Motor neuron (in vitro differentiated cells): ENCODE data around the gene XRRA1. TPM values are rescaled to one million over a fixed set of nuclear protein-coding genes. Genes with fewer than 3 reads are reported as not detected.

Source experiments
- ATAC-seq, 8 experiments: fragments of 200-7000 bp; cut with Tn5 transposase; replicated peaks in 6 of 8; 2 replicates each; pipeline ENCODE4 v1.8.0; 2021; ENCODE audit warnings: mild to moderate bottlenecking in 8 of 8, moderate library complexity in 8 of 8
- H3K27ac ChIP-seq, 2 donors: fragments of 250-450 bp; sonication (Bioruptor Pico); 2 replicates each; pipeline ENCODE4 v1.9.0; 2021; ENCODE audit warnings: antibody characterized with exemption in 2 of 2, mild to moderate bottlenecking in 2 of 2, moderate library complexity in 1 of 2
- H3K4me1 ChIP-seq, 2 donors: fragments of 250-450 bp; sonication (Bioruptor Pico); replicated peaks in 1 of 2; 2 replicates each; pipeline ENCODE4 v1.6.1; 2021; ENCODE audit warnings: antibody characterized with exemption in 2 of 2, mild to moderate bottlenecking in 2 of 2, moderate library complexity in 1 of 2
- H3K4me3 ChIP-seq, 5 donors: fragments of 250-450 bp; sonication (Bioruptor Pico); 2 replicates each; pipeline ENCODE4 v1.9.0; 2021; ENCODE audit warnings: antibody characterized with exemption in 5 of 5, mild to moderate bottlenecking in 5 of 5, moderate library complexity in 4 of 5
- WGBS, 10 experiments: fragments of 450-650 bp; shearing (Covaris generic); methylation state at CpG; one replicate each; pipeline ENCODE4 v1.0.0; 2022; 5-methylcytosine and 5-hydroxymethylcytosine counted together
- in situ Hi-C, 9 experiments: fragments of 400-800 bp; cut with MboI; loops; one replicate each; pipeline ENCODE4 v1.15.0; 2021; ENCODE audit warnings: low sequenced_read_pairs in 9 of 9, low pct_unique_long_range_greater_than_20kb in 2 of 9; ENCODE audit not compliant: unreplicated experiment in 9 of 9
- total RNA-seq, 8 experiments: library from RNA; unstranded; fragments of 300-600 nt; gene quantifications; 2 replicates each; pipeline versions ENCODE4 v1.2.3 to v1.2.4, GENCODE V29; 2022

XRRA1 gene
- total RNA-seq, 8 experiments from 2014 or later = 9.7 to 43.9 (median 16.8) TPM

- Histone ChIP-seq H3K27ac (no peak overlapping the region), H3K4me3 (no peak overlapping the region), H3K4me1 (no peaks in the 10 kb centered on the region)
- in situ Hi-C loops = loop anchor here in 1 of 9 experiments (25.0 kb wide), 1 partner anchor 254 kb away; no protein-coding TSS in a partner anchor
- ATAC-seq = no peak
Measured at GRCh38 chr11:74866557-74866956, 82.3 kb downstream of the XRRA1 start.

- H3K4me3 ChIP-seq = no peak overlapping the region
- ATAC-seq = no peak
- no peak overlapping the region for H3K27ac ChIP-seq
- WGBS, 10 experiments = 0 to 100% (median 96%) methylated on average over 1 to 2 of the region's 2 CpGs; no CpG with 5 or more reads in 4 of the 10 experiments
- no peaks in the 10 kb centered on the region for H3K4me1 ChIP-seq
- in situ Hi-C loops = loop anchor here in 1 of 9 experiments (25.0 kb wide), 1 partner anchor 251 kb away; no protein-coding TSS in a partner anchor
Measured at GRCh38 chr11:74863410-74863809, 85.5 kb downstream of the XRRA1 start.

- Histone ChIP-seq H3K27ac (no peak overlapping the region), H3K4me1 (no peaks in the 10 kb centered on the region), H3K4me3 (no peak overlapping the region)
- in situ Hi-C loops = loop anchor here in 1 of 9 experiments (25.0 kb wide), 1 partner anchor 248 kb away; no protein-coding TSS in a partner anchor
- ATAC-seq = no peak
Measured at GRCh38 chr11:74860743-74861142, 88.1 kb downstream of the XRRA1 start.

GRCh38 chr11:74853223-74853622 is 95.7 kb downstream of the XRRA1 start:
- in situ Hi-C loops = loop anchor here in 1 of 9 experiments (25.0 kb wide), 1 partner anchor 241 kb away; no protein-coding TSS in a partner anchor
- WGBS, 10 experiments = 89 to 100% (median 92%) methylated on average over 1 to 4 of the region's 4 CpGs; no CpG with 5 or more reads in 4 of the 10 experiments

GRCh38 chr11:74849525-74850391 is 99.1 kb downstream of the XRRA1 start:
- in situ Hi-C loops = loop anchor here in 1 of 9 experiments (25.0 kb wide), 1 partner anchor 237 kb away; no protein-coding TSS in a partner anchor
- no peaks in the 10 kb centered on the region for H3K4me1 ChIP-seq
- 6 to 80% (median 59%) methylated on average over 1 to 6 of the region's 7 CpGs; no CpG with 5 or more reads in 3 of the 10 experiments for WGBS, 10 experiments
- no peak overlapping the region for H3K4me3 ChIP-seq
- H3K27ac ChIP-seq = no peak overlapping the region
- ATAC-seq = peak in 7 of 8 experiments; percentile 36 to 94 (median 77)

More at GRCh38 chr11:74853223-74853622, 95.7 kb downstream of the XRRA1 start:
- ATAC-seq = no peak
- Histone ChIP-seq H3K4me3 (no peak overlapping the region), H3K27ac (no peak overlapping the region), H3K4me1 (no peaks in the 10 kb centered on the region)

- ATAC-seq = no peak
- 67 to 100% (median 100%) methylated on average over 1 to 3 of the region's 6 CpGs; no CpG with 5 or more reads in 5 of the 10 experiments for WGBS, 10 experiments
- in situ Hi-C loops = no loop called here
- Histone ChIP-seq H3K4me3 (no peak overlapping the region), H3K27ac (no peak overlapping the region), H3K4me1 (no peaks in the 10 kb centered on the region)
Measured at GRCh38 chr11:74847895-74848294, 101.0 kb downstream of the XRRA1 start.

- Histone ChIP-seq H3K27ac (no peak overlapping the region), H3K4me3 (no peak overlapping the region), H3K4me1 (no peaks in the 10 kb centered on the region)
- ATAC-seq = no peak
- in situ Hi-C loops = no loop called here
- WGBS, 10 experiments = 80 to 100% methylated on average over 1 of the region's 1 CpG; no CpG with 5 or more reads in 8 of the 10 experiments
Measured at GRCh38 chr11:74847395-74847794, 101.5 kb downstream of the XRRA1 start.

- H3K4me1 ChIP-seq = no peaks in the 10 kb centered on the region
- ATAC-seq = no peak
- 64 to 100% (median 86%) methylated on average over 1 to 2 of the region's 2 CpGs for WGBS, 10 experiments
- in situ Hi-C loops = no loop called here
- H3K4me3 ChIP-seq = no peak overlapping the region
- H3K27ac ChIP-seq = no peak overlapping the region
Measured at GRCh38 chr11:74846770-74847169, 102.1 kb downstream of the XRRA1 start.

GRCh38 chr11:74845978-74846517 is 102.8 kb downstream of the XRRA1 start:
- WGBS, 10 experiments = 80 to 100% (median 83%) methylated on average over 1 to 4 of the region's 5 CpGs; no CpG with 5 or more reads in 4 of the 10 experiments
- H3K27ac ChIP-seq = no peak overlapping the region
- no peak overlapping the region for H3K4me3 ChIP-seq
- H3K4me1 ChIP-seq = no peaks in the 10 kb centered on the region
- in situ Hi-C loops = no loop called here
- ATAC-seq = no peak

GRCh38 chr11:74844865-74845264 is 104.0 kb downstream of the XRRA1 start:
- in situ Hi-C loops = no loop called here
- Histone ChIP-seq H3K27ac (no peak overlapping the region), H3K4me1 (no peaks in the 10 kb centered on the region), H3K4me3 (no peak overlapping the region)
- WGBS, 10 experiments = 79 to 100% (median 90%) methylated on average over 2 to 3 of the region's 4 CpGs; no CpG with 5 or more reads in 7 of the 10 experiments
- no peak for ATAC-seq

- 33 to 86% (median 80%) methylated on average over 1 of the region's 3 CpGs; no CpG with 5 or more reads in 7 of the 10 experiments for WGBS, 10 experiments
- no peak for ATAC-seq
Measured at GRCh38 chr11:74844072-74844471, 104.8 kb downstream of the XRRA1 start.

GRCh38 chr11:74842967-74843366 is 105.9 kb downstream of the XRRA1 start:
- Histone ChIP-seq H3K4me1 (no peaks in the 10 kb centered on the region), H3K4me3 (no peak overlapping the region), H3K27ac (no peak overlapping the region)
- WGBS, 10 experiments = 83 to 100% (median 98%) methylated on average over 1 to 7 of the region's 13 CpGs; no CpG with 5 or more reads in 5 of the 10 experiments
- ATAC-seq = peak in 2 of 8 experiments; percentile 7 to 20
- in situ Hi-C loops = no loop called here

More at GRCh38 chr11:74844072-74844471, 104.8 kb downstream of the XRRA1 start:
- in situ Hi-C loops = no loop called here
- Histone ChIP-seq H3K4me3 (no peak overlapping the region), H3K27ac (no peak overlapping the region), H3K4me1 (no peaks in the 10 kb centered on the region)

GRCh38 chr11:74840486-74840885 is 108.4 kb downstream of the XRRA1 start:
- 20 to 100% (median 86%) methylated on average over 1 to 2 of the region's 2 CpGs; no CpG with 5 or more reads in 1 of the 10 experiments for WGBS, 10 experiments
- H3K27ac ChIP-seq = no peak overlapping the region

More at GRCh38 chr11:74840486-74840885, 108.4 kb downstream of the XRRA1 start:
- H3K4me3 ChIP-seq = no peak overlapping the region
- H3K4me1 ChIP-seq = no peaks in the 10 kb centered on the region
- peak in 1 of 8 experiments; percentile 31 for ATAC-seq
- in situ Hi-C loops = no loop called here
